Measurements from ENCODE around the gene NKX2-4.

Gene NKX2-4

GRCh38 chr20:21358737-21359136, 38.6 kb downstream of the NKX2-4 start:
- DNase-seq, result no peak

- DNase-seq, result no peak
These were observed 39.5 kb downstream of the NKX2-4 start for GRCh38 chr20:21357844-21358243.

- DNase-seq, result no peak
These were observed 40.9 kb downstream of the NKX2-4 start for GRCh38 chr20:21356386-21356785.

GRCh38 chr20:21355981-21356380, 41.3 kb downstream of the NKX2-4 start:
- no peak for DNase-seq

- DNase-seq, result peak; percentile 40
These were observed 44.1 kb downstream of the NKX2-4 start for GRCh38 chr20:21353236-21353635.

- peak; percentile 59 for DNase-seq
These were observed 44.6 kb downstream of the NKX2-4 start for GRCh38 chr20:21352703-21353102.

All from fibroblast of skin of right biceps (primary cell).